ENCODE results near the gene CLASRP. TPM values are rescaled to one million over a fixed set of nuclear protein-coding genes. Genes with fewer than 3 reads are reported as not detected.

Gene CLASRP
- total RNA-seq, 2 donors from 2014 or later = 40.2 to 64.9 TPM

DNA sequence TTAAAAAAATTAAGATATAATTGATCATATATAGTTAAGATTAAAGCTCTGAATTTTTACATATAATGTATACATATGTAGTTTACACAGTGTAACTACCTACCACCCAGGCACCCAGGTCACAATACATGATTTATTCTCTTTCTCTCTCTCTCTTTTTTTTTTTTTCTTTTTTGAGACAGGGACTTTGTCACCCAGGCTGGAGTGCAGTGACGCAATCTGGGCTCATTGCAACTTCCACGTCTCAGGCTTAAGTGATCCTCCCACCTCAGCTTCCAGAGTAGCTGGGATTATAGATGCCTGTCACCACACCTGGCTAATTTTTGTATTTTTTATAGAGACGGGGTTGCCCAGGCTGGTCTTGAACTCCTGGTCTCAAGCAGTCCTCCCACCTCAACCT, 18.8 kb upstream of the CLASRP start:
- no peaks in the 10 kb centered on the region for H3K9me3 ChIP-seq
- intact Hi-C loops (cut with DNase I) = no loop called here
- no peak overlapping the region for H3K27ac ChIP-seq
- ATAC-seq = no peak
- no peaks in the 10 kb centered on the region for H3K4me1 ChIP-seq
- peaks cover 0 to 2% of the 10 kb centered on the region in 2 donors for H3K36me3 ChIP-seq (replicated peaks in 1 of 2; ENCODE audit: insufficient read depth in 1 of 2, low read depth in 2 of 2)
- no peaks in the 10 kb centered on the region for H3K27me3 ChIP-seq
- 68 to 78% methylated on average over 3 of the region's 3 CpGs for WGBS, 2 donors
- DNase-seq = no peak
- TF ChIP-seq CTCF (IDR thresholded peaks at IDR 0.05) = no peak
- TF ChIP-seq POLR2A (IDR thresholded peaks at IDR 0.05) = no peak
- no peak overlapping the region for H3K4me3 ChIP-seq

DNA sequence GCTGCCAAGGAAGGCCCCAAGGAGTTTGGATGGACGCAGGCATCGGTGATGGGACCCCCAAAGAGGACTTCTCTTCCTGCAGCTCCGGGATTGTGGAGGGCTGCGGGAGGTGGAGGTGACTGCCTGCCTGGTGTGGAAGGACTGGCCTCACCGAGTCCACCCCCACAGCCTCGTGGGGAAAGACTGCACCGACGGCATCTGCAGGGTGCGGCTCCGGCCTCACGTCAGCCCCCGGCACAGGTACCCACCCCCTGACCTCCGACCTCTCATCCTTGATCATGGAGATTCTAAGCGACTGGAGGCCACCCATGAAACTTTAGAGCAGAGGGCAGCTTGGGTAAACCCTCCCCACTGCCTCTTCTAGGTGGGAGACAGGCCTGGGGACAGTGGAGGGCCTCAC, 16.9 kb upstream of the CLASRP start:
- TF ChIP-seq POLR2A (IDR thresholded peaks at IDR 0.05) (no peak), CTCF (IDR thresholded peaks at IDR 0.05) (no peak)
- H3K27ac ChIP-seq = no peak overlapping the region
- intact Hi-C loops (cut with DNase I) = no loop called here
- H3K9me3 ChIP-seq = no peaks in the 10 kb centered on the region
- no peak overlapping the region for H3K4me3 ChIP-seq
- H3K27me3 ChIP-seq = no peaks in the 10 kb centered on the region
- DNase-seq (no peak), ATAC-seq (no peak)
- peaks cover 0 to 2% of the 10 kb centered on the region in 2 donors for H3K36me3 ChIP-seq (replicated peaks in 1 of 2; ENCODE audit: insufficient read depth in 1 of 2, low read depth in 2 of 2)
- H3K4me1 ChIP-seq = no peaks in the 10 kb centered on the region
- 82 to 90% methylated on average over 9 to 14 of the region's 14 CpGs for WGBS, 2 donors

DNA sequence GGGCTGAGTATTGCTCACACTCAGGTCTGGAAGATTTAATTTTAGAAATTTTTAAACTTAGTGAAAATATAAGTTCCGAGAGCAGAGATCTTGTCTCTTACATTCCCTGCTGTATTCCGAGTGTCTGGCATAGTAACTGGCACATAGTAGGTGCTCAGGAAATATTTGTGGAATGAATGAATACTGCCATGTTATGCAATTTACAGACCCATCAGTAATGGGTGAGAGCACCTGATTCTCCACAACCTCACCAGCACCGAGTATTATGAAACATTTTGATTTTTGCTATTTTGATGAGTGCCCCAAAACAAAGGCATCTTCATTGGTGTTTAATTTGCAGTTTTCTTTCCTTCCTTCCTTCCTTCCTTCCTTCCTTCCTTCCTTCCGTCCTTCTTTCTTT, 15.8 kb upstream of the CLASRP start:
- peaks cover 0 to 4% of the 10 kb centered on the region in 2 donors for H3K36me3 ChIP-seq (replicated peaks in 1 of 2; ENCODE audit: insufficient read depth in 1 of 2, low read depth in 2 of 2)
- WGBS, 2 donors = 82 to 85% methylated on average over 4 of the region's 4 CpGs
- intact Hi-C loops (cut with DNase I) = no loop called here

DNA sequence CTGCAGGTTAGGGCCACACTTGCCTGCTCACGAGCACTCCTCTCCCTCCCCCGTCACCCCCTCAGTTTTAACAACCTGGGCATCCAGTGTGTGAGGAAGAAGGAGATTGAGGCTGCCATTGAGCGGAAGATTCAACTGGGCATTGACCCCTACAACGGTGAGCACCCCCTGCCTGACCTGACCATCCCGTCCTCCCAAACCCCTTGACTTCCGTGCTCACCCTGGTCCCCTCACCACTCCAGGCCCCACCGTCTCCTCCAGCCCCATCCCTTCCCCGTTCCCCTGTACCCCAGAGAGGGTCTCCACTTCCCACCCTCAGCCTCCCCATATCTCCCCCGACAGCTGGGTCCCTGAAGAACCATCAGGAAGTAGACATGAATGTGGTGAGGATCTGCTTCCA, 13.6 kb upstream of the CLASRP start:
- H3K4me3 ChIP-seq = no peak overlapping the region
- ATAC-seq = no peak
- no peak for DNase-seq
- 92 to 97% methylated on average over 9 of the region's 9 CpGs for WGBS, 2 donors
- H3K36me3 ChIP-seq (replicated peaks in 1 of 2; ENCODE audit: insufficient read depth in 1 of 2, low read depth in 2 of 2) = peaks cover 0 to 13% of the 10 kb centered on the region in 2 donors
- H3K9me3 ChIP-seq = no peaks in the 10 kb centered on the region
- TF ChIP-seq POLR2A (IDR thresholded peaks at IDR 0.05) (no peak), CTCF (IDR thresholded peaks at IDR 0.05) (no peak)
- no peak overlapping the region for H3K27ac ChIP-seq
- H3K27me3 ChIP-seq = no peaks in the 10 kb centered on the region
- H3K4me1 ChIP-seq = no peaks in the 10 kb centered on the region
- intact Hi-C loops (cut with DNase I) = no loop called here

More for the DNA sequence above, 15.8 kb upstream of the CLASRP start:
- no peak overlapping the region for H3K4me3 ChIP-seq
- DNase-seq (no peak), ATAC-seq (no peak)
- no peaks in the 10 kb centered on the region for H3K27me3 ChIP-seq
- TF ChIP-seq POLR2A (IDR thresholded peaks at IDR 0.05) = no peak
- no peak for TF ChIP-seq CTCF (IDR thresholded peaks at IDR 0.05)
- no peak overlapping the region for H3K27ac ChIP-seq
- no peaks in the 10 kb centered on the region for H3K9me3 ChIP-seq
- no peaks in the 10 kb centered on the region for H3K4me1 ChIP-seq

- H3K4me3 ChIP-seq = no peak overlapping the region
- intact Hi-C loops (cut with DNase I) = no loop called here
- H3K4me1 ChIP-seq = no peaks in the 10 kb centered on the region
- DNase-seq = no peak
- no peak for ATAC-seq
- 95 to 96% methylated on average over 2 of the region's 2 CpGs for WGBS, 2 donors
- no peak overlapping the region for H3K27ac ChIP-seq
- H3K36me3 ChIP-seq (replicated peaks in 1 of 2; ENCODE audit: insufficient read depth in 1 of 2, low read depth in 2 of 2) = peaks cover 0 to 13% of the 10 kb centered on the region in 2 donors
- H3K9me3 ChIP-seq = no peaks in the 10 kb centered on the region
- TF ChIP-seq CTCF (IDR thresholded peaks at IDR 0.05) (no peak), POLR2A (IDR thresholded peaks at IDR 0.05) (no peak)
- no peaks in the 10 kb centered on the region for H3K27me3 ChIP-seq
Observed at GRCh38 chr19:45027371-45027770, 11.5 kb upstream of the CLASRP start.
